ENCODE results near the gene PDE8B. TPM values are rescaled to one million over a fixed set of nuclear protein-coding genes. Genes with fewer than 3 reads are reported as not detected.

The PDE8B gene
- total RNA-seq, 1 experiment from 2014 or later, result 0.07 TPM

- no peak overlapping the region for H2BK20ac ChIP-seq (ENCODE audit: low read depth, low read length, poor library complexity, severe bottlenecking)
- H3K9me3 ChIP-seq (ENCODE audit: control insufficient read depth, low read depth, low read length), result no peaks in the 10 kb centered on the region
- no peak overlapping the region for H2BK120ac ChIP-seq (ENCODE audit: low read depth, low read length, poor library complexity, severe bottlenecking)
- no peak overlapping the region for H4K8ac ChIP-seq (replicated peaks; ENCODE audit: insufficient read length, low read depth, low read length)
- Mint-ChIP-seq H3K9me3 (no peaks in the 10 kb centered on the region), H3K4me1 (no peaks in the 10 kb centered on the region), H3K27me3 (ENCODE audit: low read depth) (no peaks in the 10 kb centered on the region; the same call in 1 of the 2 replicates), H3K4me3 (no peak overlapping the region), H3K27ac (no peak overlapping the region), H3K36me3 (ENCODE audit: insufficient read depth in 1 of 3, low read depth in 3 of 3) (no peaks in the 10 kb centered on the region)
- H4K91ac ChIP-seq (ENCODE audit: insufficient read length, low read depth, low read length), result no peak overlapping the region
- no peak overlapping the region for H3K4me2 ChIP-seq (ENCODE audit: insufficient read depth, insufficient read length, low read length)
- no CpG with 5 or more reads among the region's 4 CpGs for WGBS (ENCODE audit: extremely low coverage, insufficient read length, low lambda C conversion rate)
- H3T11ph ChIP-seq (ENCODE audit: low read length), result no peak overlapping the region
- H4K20me1 ChIP-seq (ENCODE audit: control insufficient read depth, insufficient read depth, insufficient read length), result no peaks in the 10 kb centered on the region
- no peak overlapping the region for H3K14ac ChIP-seq (ENCODE audit: insufficient read depth, low read length)
- no peak overlapping the region for H4K5ac ChIP-seq (ENCODE audit: insufficient read length, low read depth, low read length)
- no peak overlapping the region for H2AK5ac ChIP-seq (ENCODE audit: insufficient read length, low read length)
- no peaks in the 10 kb centered on the region for H3K27me3 ChIP-seq (ENCODE audit: insufficient read depth, low read length)
- H3K9ac ChIP-seq (ENCODE audit: extremely low read depth, insufficient read length, low read length), result no peak overlapping the region
- no peaks in the 10 kb centered on the region for H3K79me2 ChIP-seq (ENCODE audit: insufficient read depth, low read length)
- no peaks in the 10 kb centered on the region for H3K23me2 ChIP-seq (ENCODE audit: insufficient read length, low read depth, low read length, poor library complexity, severe bottlenecking)
- no peak overlapping the region for H3K4ac ChIP-seq (ENCODE audit: low read depth, low read length)
- no peak overlapping the region for H2BK15ac ChIP-seq (ENCODE audit: low read depth, low read length)
- no peak for TF ChIP-seq CTCF (conservative IDR thresholded peaks at IDR 0.05)
- no peak overlapping the region for H3K18ac ChIP-seq (ENCODE audit: insufficient read length, low read depth, low read length)
- H3K79me1 ChIP-seq (ENCODE audit: insufficient read depth, low read depth, low read length, poor library complexity, severe bottlenecking), result no peaks in the 10 kb centered on the region
- no peak overlapping the region for H2BK12ac ChIP-seq (ENCODE audit: insufficient read length, low read depth, low read length)
- DNase-seq, result no peak
- no peak overlapping the region for H2AFZ ChIP-seq (ENCODE audit: low read length)
- H2BK5ac ChIP-seq (ENCODE audit: insufficient read length, low read length), result no peak overlapping the region
- H3K27ac ChIP-seq (ENCODE audit: insufficient read length, low read depth, low read length), result no peak overlapping the region
- H3K56ac ChIP-seq (ENCODE audit: insufficient read length, low read depth, low read length), result no peak overlapping the region
- H3K23ac ChIP-seq (ENCODE audit: insufficient read length, low read depth, low read length), result no peak overlapping the region
- no peaks in the 10 kb centered on the region for H3K4me1 ChIP-seq (ENCODE audit: insufficient read depth, low read length)
Observed at GRCh38 chr5:77367741-77368140, 157.3 kb downstream of the PDE8B start.
